K562 (cell line): ENCODE measurements around the gene DSCAM. TPM values are rescaled to one million over a fixed set of nuclear protein-coding genes. Genes with fewer than 3 reads are reported as not detected.

ENCODE experiments used
- ATAC-seq: fragments of 200-7000 bp; cut with Tn5 transposase; 3 replicates; pipeline ENCODE4 v1.9.1; 2020; ENCODE audit warnings: moderate library complexity
- BruUV-seq: library from RNA; stranded (reverse); fragments of 400-500 nt; replicated peaks from 2 replicates; lab custom pipeline; 2021; lab: Mats Ljungman, UMichigan
- CTCF ChIA-PET: fragments of 300-600 bp; formaldehyde crosslinking; extraction: SDS; loops from one replicate; lab custom pipeline; 2021; ENCODE audit warnings: low intra/inter-chr PET ratio; lab: Yijun Ruan, JAX
- POLR2A ChIA-PET: fragments of 300-600, 350-650 bp; sonication (Branson Sonifier 250); formaldehyde crosslinking; extraction: SDS; loops from one replicate; lab custom pipeline; 2021; ENCODE audit warnings: antibody characterized with exemption, inconsistent platforms; lab: Yijun Ruan, JAX
- DNase-seq, 4 experiments: peaks; one replicate each; pipeline versions ENCODE4 v3.0.0 to v3.0.0-alpha.2; 2011 to 2018; ENCODE audit warnings: low spot score in 3 of 4, mixed read lengths in 3 of 4; ENCODE audit errors: extremely low read depth in 1 of 4
- FAIRE-seq: peaks from 2 replicates; lab custom pipeline; 2011; peaks lifted over from hg19 to GRCh38; lab: Jason Lieb, UNC
- H2AFZ ChIP-seq: 2 replicates; pipeline ENCODE4 v1.6.0; 2011; ENCODE audit warnings: low read depth, low read length, control low read depth, inconsistent platforms
- H3K27ac ChIP-seq: fragments of 200-600 bp; 3 replicates; pipeline ENCODE4 v1.8.0; 2011; ENCODE audit warnings: low read depth, mild to moderate bottlenecking, control low read depth, inconsistent platforms, low read length, moderate library complexity, mixed read lengths; ENCODE audit errors: extremely low read depth
- H3K27me3 ChIP-seq, 2 experiments: fragments of 300-600 bp in 1 of 2; 2 replicates in 1 of 2; 3 replicates in 1 of 2; pipeline versions ENCODE4 v1.6.0 to v1.8.0; 2011; ENCODE audit warnings: inconsistent platforms in 2 of 2, low read length in 2 of 2, mild to moderate bottlenecking in 1 of 2, mixed read lengths in 1 of 2, moderate library complexity in 1 of 2; ENCODE audit not compliant: control insufficient read depth in 2 of 2, insufficient read depth in 2 of 2
- H3K36me3 ChIP-seq: fragments of 300-600 bp; 3 replicates; pipeline ENCODE4 v1.8.0; 2011; ENCODE audit warnings: mild to moderate bottlenecking, low read length, inconsistent platforms; ENCODE audit not compliant: control insufficient read depth, insufficient read depth
- H3K4me1 ChIP-seq, 2 experiments: fragments of 200-600 bp in 1 of 2; replicated peaks in 1 of 2; 2 replicates in 1 of 2; 3 replicates in 1 of 2; pipeline versions ENCODE4 v1.5.1 to v1.8.0; 2011; ENCODE audit warnings: inconsistent platforms in 2 of 2, low read length in 2 of 2, mild to moderate bottlenecking in 1 of 2, mixed read lengths in 1 of 2, moderate library complexity in 1 of 2; ENCODE audit not compliant: control insufficient read depth in 2 of 2, insufficient read depth in 2 of 2
- H3K4me2 ChIP-seq: 2 replicates; pipeline ENCODE4 v1.6.1; 2011; ENCODE audit warnings: low read length, control low read depth, inconsistent platforms, mixed read lengths; ENCODE audit not compliant: insufficient read depth
- H3K4me3 ChIP-seq: fragments of 200-600 bp; sonication (generic), shearing (Covaris generic); 2 replicates; pipeline ENCODE4 v1.5.1; 2016; ENCODE audit warnings: control low read depth, inconsistent platforms
- H3K79me2 ChIP-seq: fragments of 200-600 bp; 3 replicates; pipeline ENCODE4 v1.8.0; 2011; ENCODE audit warnings: low read length, inconsistent platforms; ENCODE audit not compliant: control insufficient read depth, insufficient read depth
- H3K9ac ChIP-seq, 2 experiments: 2 replicates each; pipeline versions ENCODE4 v1.6.0 to v1.6.1; 2011; ENCODE audit warnings: low read depth in 2 of 2, low read length in 2 of 2, control low read depth in 1 of 2, inconsistent platforms in 1 of 2, mild to moderate bottlenecking in 1 of 2, mixed read lengths in 1 of 2; ENCODE audit not compliant: insufficient read depth in 1 of 2
- H3K9me1 ChIP-seq: one replicate; pipeline ENCODE4 v1.6.0; 2011; ENCODE audit warnings: inconsistent platforms, mild to moderate bottlenecking, low read length, moderate library complexity; ENCODE audit not compliant: control insufficient read depth, insufficient read depth
- H3K9me3 ChIP-seq: replicated peaks from 2 replicates; pipeline ENCODE4 v1.5.1; 2011; ENCODE audit warnings: low read depth, low read length, inconsistent platforms; ENCODE audit not compliant: control insufficient read depth, insufficient read depth
- H4K20me1 ChIP-seq: replicated peaks from 2 replicates; pipeline ENCODE4 v1.6.1; 2011; ENCODE audit warnings: low read length, inconsistent platforms, mixed read lengths; ENCODE audit not compliant: control insufficient read depth, insufficient read depth
- CEBPG ChIP-seq, 3 experiments: fragments of 200-800 bp in 1 of 3; sonication (Bioruptor generic) in 1 of 3; sonication (generic) in 1 of 3; formaldehyde crosslinking in 1 of 3; IDR thresholded peaks in 2 of 3; conservative IDR thresholded peaks in 1 of 3; 2 replicates each; pipeline versions ENCODE4 v1.6.1 to v1.8.0; 2016 to 2022; ENCODE audit warnings: missing compliant biosample characterization in 2 of 3, missing genetic modification characterization in 2 of 3, mild to moderate bottlenecking in 1 of 3, missing genetic modification reagents in 1 of 3
- CEBPZ ChIP-seq: fragments of 150-350 bp; IDR thresholded peaks from 2 replicates; pipeline ENCODE4 v1.6.1; 2014; ENCODE audit warnings: low read depth, mild to moderate bottlenecking, low read length, borderline replicate concordance
- CREM ChIP-seq: IDR thresholded peaks from 2 replicates; pipeline ENCODE4 v1.6.1; 2014; ENCODE audit warnings: antibody characterized with exemption, low read depth
- REST ChIP-seq, 2 experiments: fragments of 450-650 bp; formaldehyde crosslinking in 1 of 2; IDR thresholded peaks; 2 replicates each; pipeline versions ENCODE4 v1.4.0 to v1.6.1; 2014 to 2020; ENCODE audit warnings: mild to moderate bottlenecking in 2 of 2, borderline replicate concordance in 1 of 2, low read depth in 1 of 2
- SMAD4 ChIP-seq: fragments of 250-450 bp; sonication (Bioruptor Pico); conservative IDR thresholded peaks from 2 replicates; pipeline ENCODE4 v1.8.0; 2021; ENCODE audit warnings: inconsistent platforms, mild to moderate bottlenecking, moderate library complexity
- TARDBP ChIP-seq: fragments of 450-650 bp; IDR thresholded peaks from 2 replicates; pipeline ENCODE4 v1.6.1; 2016
- ZNF263 ChIP-seq: sonication (generic); formaldehyde crosslinking; IDR thresholded peaks from 2 replicates; pipeline ENCODE4 v1.8.0; 2022; ENCODE audit warnings: mild to moderate bottlenecking, missing genetic modification reagents, borderline replicate concordance
- ZNF449 ChIP-seq: fragments of 250-450 bp; sonication (Bioruptor Pico); IDR thresholded peaks from 2 replicates; pipeline ENCODE4 v1.8.0; 2022; ENCODE audit warnings: moderate library complexity, mild to moderate bottlenecking, inconsistent platforms
- WGBS: fragments of 100-300 bp; shearing (Covaris generic); methylation state at CpG from one replicate; pipeline ENCODE4 v1.1.6; 2016; ENCODE audit warnings: low coverage, mixed read lengths; ENCODE audit not compliant: insufficient coverage; ENCODE audit errors: missing lambda C conversion rate; 5-methylcytosine and 5-hydroxymethylcytosine counted together
- in situ Hi-C: fragments of 300-500 bp; cut with MboI; formaldehyde crosslinking; loops from 4 replicates; pipeline ENCODE4 v1.15.0; 2018; ENCODE audit warnings: inconsistent platforms, mixed read lengths
- intact Hi-C: fragments of 100-400 bp; cut with micrococcal nuclease; formaldehyde crosslinking; loops from 2 replicates; pipeline ENCODE4 v1.14.2; 2022
- polyA plus RNA-seq, 8 experiments: library from polyadenylated mRNA; depleted of rRNA in 4 of 8; stranded (reverse) in 5 of 8; unstranded in 3 of 8; fragments of >200 nt; fragmentation: Nextera tagmentation in 2 of 8; fragmentation: Illumina TruSeq in 1 of 8; extraction: Ambion mirVana in 2 of 8; extraction: Trizol in 1 of 8; gene quantifications; 2 replicates each; pipeline versions ENCODE4 v1.2.1 to v1.2.3, GENCODE V29; 2011 to 2014; ENCODE audit warnings: inconsistent platforms in 1 of 8, missing spikeins in 1 of 8
- total RNA-seq, 7 experiments: library from RNA; depleted of rRNA in 6 of 7; stranded (reverse); fragments of >200 nt in 6 of 7; fragmentation: Illumina TruSeq in 2 of 7; extraction: Trizol in 2 of 7; gene quantifications; 2 replicates each; pipeline versions ENCODE4 v1.2.1 to v1.2.3, GENCODE V29; 2011 to 2021; ENCODE audit warnings: low replicate concordance in 1 of 7

Gene DSCAM
- total and polyA plus RNA-seq, 9 of the 15 experiments (the other 6 are each of a cell fraction or from before 2014, with no cell fraction given): not detected

- in situ Hi-C loops (no loop called here), intact Hi-C loops (no loop called here)
- no peak for FAIRE-seq
- Histone ChIP-seq H4K20me1 (no peaks in the 10 kb centered on the region), H3K27ac (no peak overlapping the region), H3K4me1 (no peaks in the 10 kb centered on the region), H3K79me2 (no peaks in the 10 kb centered on the region), H3K9ac (no peak overlapping the region), H3K9me3 (no peaks in the 10 kb centered on the region), H2AFZ (no peak overlapping the region), H3K4me2 (no peak overlapping the region), H3K36me3 (no peaks in the 10 kb centered on the region), H3K4me3 (no peak overlapping the region), H3K27me3 (no peaks in the 10 kb centered on the region), H3K9me1 (no peaks in the 10 kb centered on the region)
- WGBS: 11% methylated on average over 5 of the region's 5 CpGs
- ChIA-PET POLR2A (no interaction called here), CTCF (no interaction called here)
- ATAC-seq: no peak
- no peak for DNase-seq
- no TSS peak for BruUV-seq
- TF ChIP-seq TARDBP (no peak), CREM (no peak), REST (IDR thresholded peaks at IDR 0.05; ENCODE audit: borderline replicate concordance) (no peak), REST (CRISPR knock-in tag; IDR thresholded peaks at IDR 0.05; ENCODE audit: low read depth) (no peak), CEBPG (CRISPR knock-in tag; IDR thresholded peaks at IDR 0.05) (no peak), CEBPG (tag; conservative IDR thresholded peaks at IDR 0.05 in 1 of 2, IDR thresholded peaks at IDR 0.05 in 1 of 2) (0 out of 4 replicates have a peak, but pooled peaks of 1 of the 2 experiments have one; percentile 6), ZNF449 (CRISPR knock-in tag) (no peak), SMAD4 (CRISPR knock-in tag) (no peak), ZNF263 (CRISPR knock-in tag) (no peak), CEBPZ (no peak)
Measured at GRCh38 chr21:40073642-40074041, 773.3 kb downstream of the DSCAM start.
